ENCODE measurements around the gene TMEM120A.

The TMEM120A gene

DNA sequence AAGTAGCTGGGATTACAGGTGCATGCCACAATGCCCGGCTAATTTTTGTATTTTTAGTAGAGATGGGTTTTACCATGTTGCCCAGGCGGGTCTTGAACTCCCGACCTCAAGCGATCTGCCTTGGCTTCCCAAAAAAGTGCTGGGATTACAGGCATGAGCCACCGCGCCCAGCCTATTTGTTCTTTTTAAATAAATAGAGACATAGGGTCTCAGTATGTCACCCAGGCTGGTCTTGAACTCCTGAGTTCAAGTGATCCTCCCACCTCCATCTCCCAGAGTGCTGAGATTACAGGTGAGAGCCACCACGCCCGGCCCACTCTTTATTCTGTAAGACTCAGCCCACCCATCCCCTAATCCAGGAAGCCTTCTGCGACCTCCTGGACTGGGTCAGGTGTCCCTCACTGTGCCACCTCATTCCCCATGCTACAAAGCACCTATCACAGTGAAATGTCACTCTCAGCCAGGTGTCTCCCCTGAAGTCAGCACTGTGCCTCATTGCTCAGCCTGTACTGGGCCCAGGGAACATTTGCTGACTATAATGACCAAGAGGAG lies 2.8 kb downstream of the TMEM120A start:
- POLR2A ChIA-PET = no interaction called here
- CTCF ChIA-PET = interaction anchor here (0.6 to 2.9 kb wide), 4 partner anchors 16 to 120 kb away, joined by 3 to 11 read pairs (median 4); no protein-coding TSS in a partner anchor
- TF ChIP-seq, protein P1, sequence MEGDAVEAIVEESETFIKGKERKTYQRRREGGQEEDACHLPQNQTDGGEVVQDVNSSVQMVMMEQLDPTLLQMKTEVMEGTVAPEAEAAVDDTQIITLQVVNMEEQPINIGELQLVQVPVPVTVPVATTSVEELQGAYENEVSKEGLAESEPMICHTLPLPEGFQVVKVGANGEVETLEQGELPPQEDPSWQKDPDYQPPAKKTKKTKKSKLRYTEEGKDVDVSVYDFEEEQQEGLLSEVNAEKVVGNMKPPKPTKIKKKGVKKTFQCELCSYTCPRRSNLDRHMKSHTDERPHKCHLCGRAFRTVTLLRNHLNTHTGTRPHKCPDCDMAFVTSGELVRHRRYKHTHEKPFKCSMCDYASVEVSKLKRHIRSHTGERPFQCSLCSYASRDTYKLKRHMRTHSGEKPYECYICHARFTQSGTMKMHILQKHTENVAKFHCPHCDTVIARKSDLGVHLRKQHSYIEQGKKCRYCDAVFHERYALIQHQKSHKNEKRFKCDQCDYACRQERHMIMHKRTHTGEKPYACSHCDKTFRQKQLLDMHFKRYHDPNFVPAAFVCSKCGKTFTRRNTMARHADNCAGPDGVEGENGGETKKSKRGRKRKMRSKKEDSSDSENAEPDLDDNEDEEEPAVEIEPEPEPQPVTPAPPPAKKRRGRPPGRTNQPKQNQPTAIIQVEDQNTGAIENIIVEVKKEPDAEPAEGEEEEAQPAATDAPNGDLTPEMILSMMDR (IDR thresholded peaks at IDR 0.05; ENCODE audit: control extremely low read depth, extremely low read depth, low read depth, missing control alignments) = no peak
- DNase-seq (ENCODE audit: extremely low spot score) = no peak

- TF ChIP-seq, protein P1 (IDR thresholded peaks at IDR 0.05; ENCODE audit: control extremely low read depth, extremely low read depth, low read depth, missing control alignments) = no peak
- no peak for DNase-seq (ENCODE audit: extremely low spot score)
- ChIA-PET POLR2A (no interaction called here), CTCF (interaction anchor here (1.1 kb wide), 1 partner anchor 123 kb away, joined by 3 read pairs; no protein-coding TSS in a partner anchor)
These were observed 4.7 kb downstream of the TMEM120A start for GRCh38 chr7:75989500-75990388.

GRCh38 chr7:75988568-75989499 lies 5.6 kb downstream of the TMEM120A start:
- TF ChIP-seq, protein P1 (IDR thresholded peaks at IDR 0.05; ENCODE audit: control extremely low read depth, extremely low read depth, low read depth, missing control alignments) = no peak
- DNase-seq (ENCODE audit: extremely low spot score) = no peak
- CTCF ChIA-PET = interaction anchor here (1.1 kb wide), 1 partner anchor 122 kb away, joined by 3 read pairs; no protein-coding TSS in a partner anchor
- POLR2A ChIA-PET = no interaction called here

GRCh38 chr7:75987805-75988567 lies 6.4 kb downstream of the TMEM120A start:
- no peak for DNase-seq (ENCODE audit: extremely low spot score)
- ChIA-PET CTCF (no interaction called here), POLR2A (no interaction called here)
- TF ChIP-seq, protein P1 (IDR thresholded peaks at IDR 0.05; ENCODE audit: control extremely low read depth, extremely low read depth, low read depth, missing control alignments) = no peak

DNA sequence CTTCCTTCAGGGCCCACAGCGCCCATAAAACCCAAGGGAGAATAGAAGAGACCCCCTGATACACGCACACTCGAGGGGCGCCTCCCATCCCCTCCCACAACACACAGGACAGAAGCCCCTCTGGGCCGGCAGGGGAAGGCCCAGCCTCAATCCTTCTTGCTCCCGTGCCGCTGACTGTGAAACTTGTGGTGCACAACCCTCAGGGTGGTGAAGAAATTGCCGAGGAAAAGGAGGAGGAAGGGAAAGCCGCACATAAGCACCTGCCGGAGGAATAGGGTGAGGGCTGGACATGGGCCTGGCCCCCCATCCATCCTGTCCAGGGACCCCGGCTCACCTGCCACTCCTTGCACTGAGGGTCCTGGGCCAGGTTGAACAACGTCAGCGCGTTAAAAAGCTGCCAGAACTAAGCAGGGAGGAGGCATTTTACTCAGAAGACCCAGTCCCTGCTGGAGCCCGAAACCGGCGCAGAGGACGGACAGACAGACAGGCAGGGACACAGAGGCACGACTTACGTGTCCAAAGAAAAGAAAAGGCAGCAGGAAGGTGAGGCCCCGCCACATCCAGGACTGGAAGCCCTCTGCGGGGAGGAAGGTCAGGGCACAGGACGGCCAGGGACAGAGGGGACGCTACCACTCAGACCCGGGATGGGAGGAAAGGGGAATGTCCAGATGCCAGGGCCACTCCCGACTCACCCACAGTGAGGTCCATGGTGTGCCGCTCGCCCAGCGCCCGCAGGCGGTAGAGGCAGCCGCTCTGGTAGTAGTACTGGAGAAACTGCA lies 7.2 kb downstream of the TMEM120A start:
- POLR2A ChIA-PET = no interaction called here
- no peak for DNase-seq (ENCODE audit: extremely low spot score)
- TF ChIP-seq, protein P1 (IDR thresholded peaks at IDR 0.05; ENCODE audit: control extremely low read depth, extremely low read depth, low read depth, missing control alignments) = no peak
- CTCF ChIA-PET = no interaction called here

Measured in GM10248 (cell line).